Measurements from ENCODE around the gene DHRSX. TPM values are rescaled to one million over a fixed set of nuclear protein-coding genes. Genes with fewer than 3 reads are reported as not detected.

Gene DHRSX
- total and polyA plus RNA-seq, 2 of the 8 experiments (the other 6 are each of a cell fraction or from before 2014, with no cell fraction given) = 35.1 to 43.4 TPM

GRCh38 chrX:2360731-2361130 lies 140.0 kb downstream of the DHRSX start:
- 89% methylated on average over 9 of the region's 9 CpGs; no CpG with 5 or more reads in 1 of the 2 experiments for WGBS, 2 experiments (ENCODE audit: extremely low coverage in 1 of 2, insufficient coverage in 1 of 2, insufficient read length in 1 of 2, insufficient replicate concordance in 2 of 2, low coverage in 1 of 2, low lambda C conversion rate in 2 of 2, missing lambda C conversion rate in 1 of 2)
- Histone ChIP-seq H3K9me3 (ENCODE audit: insufficient read depth in 2 of 2, low read depth in 1 of 2, low read length in 1 of 2) (peaks cover 0 to 8% of the 10 kb centered on the region in 2 experiments; a peak in 3 of 4 replicates), H3K14ac (ENCODE audit: insufficient read length) (no peak overlapping the region), H2BK120ac (replicated peaks; ENCODE audit: low read depth, low read length) (no peak overlapping the region), H3K4me1 (replicated peaks in 1 of 4; ENCODE audit: control insufficient read depth in 3 of 4, insufficient read depth in 4 of 4, low read length in 3 of 4) (no peaks in the 10 kb centered on the region), H3K79me2 (ENCODE audit: control insufficient read depth in 1 of 2, insufficient read depth in 2 of 2, low read length in 2 of 2) (no peaks in the 10 kb centered on the region), H3K9ac (replicated peaks in 1 of 4; ENCODE audit: extremely low read depth in 1 of 4, low read depth in 3 of 4, low read length in 3 of 4) (no peak overlapping the region), H3K23ac (ENCODE audit: insufficient read length) (no peak overlapping the region), H2BK12ac (ENCODE audit: low read depth, low read length) (no peak overlapping the region), H3K18ac (ENCODE audit: extremely low read depth, low read length) (no peak overlapping the region), H3K56ac (replicated peaks; ENCODE audit: insufficient read length, low read depth, low read length) (no peak overlapping the region), H2BK5ac (ENCODE audit: low read depth, low read length) (no peak overlapping the region), H3K27me3 (replicated peaks in 1 of 4; ENCODE audit: control insufficient read depth in 3 of 4, extremely low read depth in 1 of 4, insufficient read depth in 3 of 4, low read length in 3 of 4) (no peaks in the 10 kb centered on the region), H4K5ac (ENCODE audit: insufficient read length, low read depth, low read length) (no peak overlapping the region), H3K23me2 (ENCODE audit: low read depth, low read length) (peaks cover 1% of the 10 kb centered on the region; the same call in 1 of the 2 replicates), H2AK5ac (ENCODE audit: low read depth, low read length) (no peak overlapping the region), H3K4ac (replicated peaks; ENCODE audit: insufficient read length, low read depth, low read length) (no peak overlapping the region), H3K36me3 (ENCODE audit: control insufficient read depth in 2 of 4, insufficient read depth in 4 of 4, low read length in 3 of 4) (peaks cover 0 to 7% (median 0%) of the 10 kb centered on the region in 4 experiments; a peak in 2 of 8 replicates), H4K20me1 (replicated peaks in 1 of 2; ENCODE audit: control insufficient read depth in 1 of 2, insufficient read depth in 2 of 2, low read length in 2 of 2) (no peaks in the 10 kb centered on the region), H2BK15ac (ENCODE audit: low read length) (no peak overlapping the region), H3K27ac (ENCODE audit: low read depth, low read length) (no peak overlapping the region), H2BK20ac (ENCODE audit: low read length) (no peak overlapping the region), H4K8ac (ENCODE audit: extremely low read depth, insufficient read depth, low read length) (no peak overlapping the region), H2AFZ (ENCODE audit: low read length) (no peak overlapping the region), H3K4me2 (ENCODE audit: insufficient read depth in 1 of 2, low read depth in 2 of 2, low read length in 2 of 2) (no peak overlapping the region), H3K4me3 (ENCODE audit: extremely low read depth in 1 of 4, insufficient read depth in 2 of 4, low read depth in 3 of 4, low read length in 4 of 4) (no peak overlapping the region), H3K79me1 (ENCODE audit: low read depth, low read length) (no peaks in the 10 kb centered on the region), H4K91ac (replicated peaks; ENCODE audit: insufficient read length, low read length) (no peak overlapping the region)
- ChIA-PET CTCF (ENCODE audit: partially characterized antibody) (no interaction called here), POLR2A (ENCODE audit: partially characterized antibody) (no interaction called here)
- DNase-seq (ENCODE audit: low read depth in 1 of 2, low spot score in 2 of 2) (no peak), FAIRE-seq (no peak)
- TF ChIP-seq, protein P1, sequence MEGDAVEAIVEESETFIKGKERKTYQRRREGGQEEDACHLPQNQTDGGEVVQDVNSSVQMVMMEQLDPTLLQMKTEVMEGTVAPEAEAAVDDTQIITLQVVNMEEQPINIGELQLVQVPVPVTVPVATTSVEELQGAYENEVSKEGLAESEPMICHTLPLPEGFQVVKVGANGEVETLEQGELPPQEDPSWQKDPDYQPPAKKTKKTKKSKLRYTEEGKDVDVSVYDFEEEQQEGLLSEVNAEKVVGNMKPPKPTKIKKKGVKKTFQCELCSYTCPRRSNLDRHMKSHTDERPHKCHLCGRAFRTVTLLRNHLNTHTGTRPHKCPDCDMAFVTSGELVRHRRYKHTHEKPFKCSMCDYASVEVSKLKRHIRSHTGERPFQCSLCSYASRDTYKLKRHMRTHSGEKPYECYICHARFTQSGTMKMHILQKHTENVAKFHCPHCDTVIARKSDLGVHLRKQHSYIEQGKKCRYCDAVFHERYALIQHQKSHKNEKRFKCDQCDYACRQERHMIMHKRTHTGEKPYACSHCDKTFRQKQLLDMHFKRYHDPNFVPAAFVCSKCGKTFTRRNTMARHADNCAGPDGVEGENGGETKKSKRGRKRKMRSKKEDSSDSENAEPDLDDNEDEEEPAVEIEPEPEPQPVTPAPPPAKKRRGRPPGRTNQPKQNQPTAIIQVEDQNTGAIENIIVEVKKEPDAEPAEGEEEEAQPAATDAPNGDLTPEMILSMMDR (IDR thresholded peaks at IDR 0.05; ENCODE audit: control extremely low read depth in 1 of 3, insufficient read depth in 1 of 3, low read depth in 1 of 3, low read length in 3 of 3) = peak in 1 of 3 experiments; percentile 28; a peak in 1 of 4 replicates
- TF ChIP-seq, protein P2, sequence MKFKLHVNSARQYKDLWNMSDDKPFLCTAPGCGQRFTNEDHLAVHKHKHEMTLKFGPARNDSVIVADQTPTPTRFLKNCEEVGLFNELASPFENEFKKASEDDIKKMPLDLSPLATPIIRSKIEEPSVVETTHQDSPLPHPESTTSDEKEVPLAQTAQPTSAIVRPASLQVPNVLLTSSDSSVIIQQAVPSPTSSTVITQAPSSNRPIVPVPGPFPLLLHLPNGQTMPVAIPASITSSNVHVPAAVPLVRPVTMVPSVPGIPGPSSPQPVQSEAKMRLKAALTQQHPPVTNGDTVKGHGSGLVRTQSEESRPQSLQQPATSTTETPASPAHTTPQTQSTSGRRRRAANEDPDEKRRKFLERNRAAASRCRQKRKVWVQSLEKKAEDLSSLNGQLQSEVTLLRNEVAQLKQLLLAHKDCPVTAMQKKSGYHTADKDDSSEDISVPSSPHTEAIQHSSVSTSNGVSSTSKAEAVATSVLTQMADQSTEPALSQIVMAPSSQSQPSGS (IDR thresholded peaks at IDR 0.05; ENCODE audit: low read length) = no peak
- TF ChIP-seq RNF2 (IDR thresholded peaks at IDR 0.05; ENCODE audit: borderline replicate concordance, low read depth, low read length, missing control alignments, poor library complexity, severe bottlenecking) = no peak
